Measurements from ENCODE around the gene LHX6.

DNA sequence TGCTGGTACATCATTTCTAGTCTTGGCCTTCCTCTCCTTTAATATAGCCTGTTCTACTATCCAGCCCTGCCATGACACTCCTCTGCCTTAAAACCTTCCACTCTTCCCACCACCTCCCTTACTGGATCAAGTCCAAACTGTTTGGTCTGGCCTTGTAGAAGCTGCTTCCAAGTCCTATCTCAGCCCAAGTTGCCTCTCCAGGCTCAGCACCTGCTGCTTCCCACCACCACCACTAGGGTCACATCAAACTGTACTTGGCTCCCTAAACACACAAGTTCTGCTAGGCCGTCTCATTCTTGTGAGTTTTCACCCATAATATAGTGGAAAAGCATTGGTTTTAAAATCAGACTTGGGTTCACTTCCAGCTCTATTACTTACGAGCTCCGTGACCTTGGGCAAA, 70.6 kb downstream of the LHX6 start:
- TF ChIP-seq, protein P1, sequence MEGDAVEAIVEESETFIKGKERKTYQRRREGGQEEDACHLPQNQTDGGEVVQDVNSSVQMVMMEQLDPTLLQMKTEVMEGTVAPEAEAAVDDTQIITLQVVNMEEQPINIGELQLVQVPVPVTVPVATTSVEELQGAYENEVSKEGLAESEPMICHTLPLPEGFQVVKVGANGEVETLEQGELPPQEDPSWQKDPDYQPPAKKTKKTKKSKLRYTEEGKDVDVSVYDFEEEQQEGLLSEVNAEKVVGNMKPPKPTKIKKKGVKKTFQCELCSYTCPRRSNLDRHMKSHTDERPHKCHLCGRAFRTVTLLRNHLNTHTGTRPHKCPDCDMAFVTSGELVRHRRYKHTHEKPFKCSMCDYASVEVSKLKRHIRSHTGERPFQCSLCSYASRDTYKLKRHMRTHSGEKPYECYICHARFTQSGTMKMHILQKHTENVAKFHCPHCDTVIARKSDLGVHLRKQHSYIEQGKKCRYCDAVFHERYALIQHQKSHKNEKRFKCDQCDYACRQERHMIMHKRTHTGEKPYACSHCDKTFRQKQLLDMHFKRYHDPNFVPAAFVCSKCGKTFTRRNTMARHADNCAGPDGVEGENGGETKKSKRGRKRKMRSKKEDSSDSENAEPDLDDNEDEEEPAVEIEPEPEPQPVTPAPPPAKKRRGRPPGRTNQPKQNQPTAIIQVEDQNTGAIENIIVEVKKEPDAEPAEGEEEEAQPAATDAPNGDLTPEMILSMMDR (IDR thresholded peaks at IDR 0.05) = peak; percentile 22; the same call in 1 of the 3 replicates
- TF ChIP-seq PBX3 (IDR thresholded peaks at IDR 0.05) (no peak), POLR2A (IDR thresholded peaks at IDR 0.05; ENCODE audit: low read length) (no peak), RFX5 (IDR thresholded peaks at IDR 0.05) (no peak), MYC (IDR thresholded peaks at IDR 0.05; ENCODE audit: borderline replicate concordance, low read length) (no peak), CHD4 (IDR thresholded peaks at IDR 0.05; ENCODE audit: borderline replicate concordance) (no peak), RAD21 (conservative IDR thresholded peaks at IDR 0.05 in 1 of 2, IDR thresholded peaks at IDR 0.05 in 1 of 2) (no peak), JUN (IDR thresholded peaks at IDR 0.05) (no peak), POLR2AphosphoS2 (conservative IDR thresholded peaks at IDR 0.05; ENCODE audit: low read length) (no peak), SMC3 (IDR thresholded peaks at IDR 0.05) (no peak), RNF2 (IDR thresholded peaks at IDR 0.05; ENCODE audit: borderline replicate concordance, low read depth) (no peak)

Measured in A549 (cell line).